Osteocyte (in vitro differentiated cells): ENCODE results near the gene ZFP92. TPM values are rescaled to one million over a fixed set of nuclear protein-coding genes. Genes with fewer than 3 reads are reported as not detected.

ENCODE experiments used
- DNase-seq: peaks from one replicate; pipeline ENCODE4 v3.0.0; 2021; ENCODE audit warnings: mixed read lengths; ENCODE audit not compliant: unreplicated experiment; ENCODE audit errors: extremely low spot score
- H3K27ac Mint-ChIP-seq: one replicate; pipeline ENCODE4 v1.8.0; 2021; ENCODE audit warnings: mild to moderate bottlenecking, mixed read lengths; ENCODE audit not compliant: unreplicated experiment
- H3K27me3 Mint-ChIP-seq: one replicate; pipeline ENCODE4 v1.8.0; 2021; ENCODE audit warnings: mixed read lengths; ENCODE audit not compliant: unreplicated experiment
- H3K36me3 Mint-ChIP-seq: one replicate; pipeline ENCODE4 v1.8.0; 2021; ENCODE audit warnings: mixed read lengths; ENCODE audit not compliant: unreplicated experiment
- H3K4me1 Mint-ChIP-seq: one replicate; pipeline ENCODE4 v1.8.0; 2021; ENCODE audit warnings: mixed read lengths; ENCODE audit not compliant: unreplicated experiment
- H3K4me3 Mint-ChIP-seq: one replicate; pipeline ENCODE4 v1.8.0; 2021; ENCODE audit warnings: mild to moderate bottlenecking, moderate library complexity, mixed read lengths; ENCODE audit not compliant: unreplicated experiment
- H3K9me3 Mint-ChIP-seq: one replicate; pipeline ENCODE4 v1.8.0; 2021; ENCODE audit warnings: mixed read lengths; ENCODE audit not compliant: unreplicated experiment
- total RNA-seq: library from RNA; stranded (reverse); gene quantifications from 2 replicates; pipeline ENCODE4 v1.2.1, GENCODE V29; 2021
- TF ChIP-seq, protein P1 (sequence below): fragments of 200-600 bp; sonication (generic); IDR thresholded peaks from 2 replicates; pipeline ENCODE4 v1.5.0; 2021; ENCODE audit warnings: antibody characterized with exemption, mild to moderate bottlenecking, moderate library complexity

Gene ZFP92
- total RNA-seq, 1 donor from 2014 or later, result 0.05 TPM

DNA sequence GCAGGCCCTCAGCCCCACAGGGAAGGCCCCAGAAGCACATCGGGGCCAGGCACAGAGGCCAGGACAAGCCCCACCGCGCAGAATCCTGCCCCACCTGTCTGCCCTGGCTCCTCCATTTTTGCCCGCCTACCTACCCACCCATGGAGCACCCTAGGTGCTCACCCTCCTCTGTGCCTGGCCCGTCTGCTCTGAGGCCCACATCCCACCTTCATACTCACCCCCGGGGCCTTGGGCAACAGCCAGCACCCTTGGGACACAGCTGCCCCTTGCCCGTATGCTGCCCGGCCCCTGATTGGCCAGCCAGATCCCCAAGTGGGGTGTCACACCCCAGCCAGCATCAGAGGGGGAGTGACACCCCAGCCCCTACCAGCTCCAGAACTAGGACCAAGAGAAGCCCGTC is 45.4 kb downstream of the ZFP92 start:
- H3K4me3 Mint-ChIP-seq, result no peak overlapping the region
- no peaks in the 10 kb centered on the region for H3K27me3 Mint-ChIP-seq
- H3K4me1 Mint-ChIP-seq, result peaks cover 18% of the 10 kb centered on the region
- H3K36me3 Mint-ChIP-seq, result peaks cover 9% of the 10 kb centered on the region
- H3K27ac Mint-ChIP-seq, result no peak overlapping the region
- no peak for DNase-seq
- TF ChIP-seq, protein P1, sequence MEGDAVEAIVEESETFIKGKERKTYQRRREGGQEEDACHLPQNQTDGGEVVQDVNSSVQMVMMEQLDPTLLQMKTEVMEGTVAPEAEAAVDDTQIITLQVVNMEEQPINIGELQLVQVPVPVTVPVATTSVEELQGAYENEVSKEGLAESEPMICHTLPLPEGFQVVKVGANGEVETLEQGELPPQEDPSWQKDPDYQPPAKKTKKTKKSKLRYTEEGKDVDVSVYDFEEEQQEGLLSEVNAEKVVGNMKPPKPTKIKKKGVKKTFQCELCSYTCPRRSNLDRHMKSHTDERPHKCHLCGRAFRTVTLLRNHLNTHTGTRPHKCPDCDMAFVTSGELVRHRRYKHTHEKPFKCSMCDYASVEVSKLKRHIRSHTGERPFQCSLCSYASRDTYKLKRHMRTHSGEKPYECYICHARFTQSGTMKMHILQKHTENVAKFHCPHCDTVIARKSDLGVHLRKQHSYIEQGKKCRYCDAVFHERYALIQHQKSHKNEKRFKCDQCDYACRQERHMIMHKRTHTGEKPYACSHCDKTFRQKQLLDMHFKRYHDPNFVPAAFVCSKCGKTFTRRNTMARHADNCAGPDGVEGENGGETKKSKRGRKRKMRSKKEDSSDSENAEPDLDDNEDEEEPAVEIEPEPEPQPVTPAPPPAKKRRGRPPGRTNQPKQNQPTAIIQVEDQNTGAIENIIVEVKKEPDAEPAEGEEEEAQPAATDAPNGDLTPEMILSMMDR, result no peak
- H3K9me3 Mint-ChIP-seq, result peaks cover 6% of the 10 kb centered on the region

DNA sequence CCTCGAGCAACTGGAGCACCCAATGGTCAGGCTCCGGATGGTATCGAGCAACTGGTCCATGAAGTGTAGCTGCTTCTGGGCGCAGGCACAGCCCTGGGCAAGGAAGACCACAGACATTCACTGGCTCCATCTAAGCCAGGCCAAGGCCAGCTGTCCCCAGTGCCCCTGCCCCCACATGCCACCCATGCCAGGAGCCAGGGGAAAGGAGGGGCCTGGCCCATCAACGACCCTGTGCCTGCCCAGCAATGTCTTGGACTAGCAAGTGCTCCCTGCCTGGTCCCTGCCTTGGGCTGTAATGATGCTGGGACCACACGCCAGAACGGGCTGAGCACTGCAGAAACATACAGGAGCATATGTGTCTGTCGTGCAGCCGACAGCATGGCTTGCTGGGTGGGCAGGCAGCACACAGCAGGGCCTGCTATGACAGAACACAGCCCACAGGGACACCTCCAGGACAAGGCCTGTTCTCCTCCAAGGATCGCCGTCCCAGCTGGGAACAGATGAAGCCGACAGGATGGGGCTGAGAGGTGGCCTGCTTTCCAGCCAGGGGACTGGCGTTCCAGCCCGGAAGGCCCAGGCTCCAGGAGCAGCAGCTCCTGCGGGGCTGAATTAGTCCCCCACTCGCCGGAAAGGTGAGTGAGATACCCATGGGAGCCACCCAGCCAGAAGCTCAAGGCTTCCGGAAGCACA is 46.0 kb downstream of the ZFP92 start:
- TF ChIP-seq, protein P1, result no peak
- H3K4me3 Mint-ChIP-seq, result no peak overlapping the region
- peaks cover 18% of the 10 kb centered on the region for H3K4me1 Mint-ChIP-seq
- no peak overlapping the region for H3K27ac Mint-ChIP-seq
- DNase-seq, result no peak
- no peaks in the 10 kb centered on the region for H3K27me3 Mint-ChIP-seq
- H3K9me3 Mint-ChIP-seq, result peaks cover 9% of the 10 kb centered on the region
- peaks cover 9% of the 10 kb centered on the region for H3K36me3 Mint-ChIP-seq

DNA sequence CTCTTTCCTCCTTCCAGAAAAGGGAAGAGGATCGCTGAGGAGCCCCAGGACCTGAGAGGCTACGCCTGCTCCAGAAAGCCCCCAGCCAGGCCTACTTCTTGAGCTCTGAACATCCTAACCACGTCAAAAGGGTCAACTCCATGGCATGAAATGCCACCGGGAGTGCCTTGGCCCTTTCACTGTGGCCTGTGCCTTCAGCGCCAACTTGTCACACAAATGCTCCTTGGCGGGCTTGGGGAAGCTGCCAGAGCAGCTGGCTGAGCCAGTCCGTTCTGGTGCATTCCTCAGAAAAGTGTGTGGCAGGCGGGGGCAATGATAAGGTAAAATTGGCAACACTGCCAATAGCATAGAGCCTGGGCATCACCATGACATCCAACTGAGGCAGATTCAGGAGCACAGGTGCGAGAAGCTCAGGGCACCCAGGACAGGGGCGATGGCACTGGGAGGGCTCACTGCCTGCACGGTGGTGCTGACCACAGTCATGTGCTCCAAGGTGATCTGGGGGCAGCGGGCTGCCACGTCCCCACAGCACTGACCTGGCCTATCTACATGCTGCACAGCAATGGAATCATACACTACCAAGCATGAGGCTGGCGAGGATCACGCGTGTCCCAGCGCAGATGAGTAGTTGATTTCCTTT is 46.7 kb downstream of the ZFP92 start:
- H3K27me3 Mint-ChIP-seq, result no peaks in the 10 kb centered on the region
- TF ChIP-seq, protein P1, result no peak
- no peak overlapping the region for H3K27ac Mint-ChIP-seq
- no peak for DNase-seq
- H3K9me3 Mint-ChIP-seq, result peaks cover 9% of the 10 kb centered on the region
- H3K4me3 Mint-ChIP-seq, result no peak overlapping the region
- peaks cover 18% of the 10 kb centered on the region for H3K4me1 Mint-ChIP-seq
- peaks cover 9% of the 10 kb centered on the region for H3K36me3 Mint-ChIP-seq

DNA sequence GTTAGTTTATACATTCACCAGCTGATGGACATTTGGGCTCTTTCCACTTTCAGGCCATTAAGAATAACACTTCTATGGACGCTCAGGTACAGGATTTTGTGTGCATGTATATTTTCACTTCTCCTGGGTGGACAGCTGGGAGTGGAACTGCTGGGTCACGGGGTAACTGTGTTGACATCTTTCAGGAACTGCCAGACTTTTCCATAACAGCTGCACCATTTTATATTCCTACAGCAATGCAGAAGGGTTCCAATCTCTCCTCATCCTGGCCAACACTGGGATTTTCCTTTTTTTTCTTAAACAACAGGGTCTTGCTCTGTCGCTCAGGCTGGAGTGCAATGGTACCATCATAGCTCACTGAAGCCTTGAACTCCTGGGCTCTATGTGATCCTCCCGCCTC is 47.2 kb downstream of the ZFP92 start:
- peaks cover 9% of the 10 kb centered on the region for H3K9me3 Mint-ChIP-seq
- H3K27ac Mint-ChIP-seq, result no peak overlapping the region
- H3K36me3 Mint-ChIP-seq, result peaks cover 11% of the 10 kb centered on the region
- H3K27me3 Mint-ChIP-seq, result no peaks in the 10 kb centered on the region
- no peak for DNase-seq
- peaks cover 18% of the 10 kb centered on the region for H3K4me1 Mint-ChIP-seq
- TF ChIP-seq, protein P1, result no peak
- no peak overlapping the region for H3K4me3 Mint-ChIP-seq

DNA sequence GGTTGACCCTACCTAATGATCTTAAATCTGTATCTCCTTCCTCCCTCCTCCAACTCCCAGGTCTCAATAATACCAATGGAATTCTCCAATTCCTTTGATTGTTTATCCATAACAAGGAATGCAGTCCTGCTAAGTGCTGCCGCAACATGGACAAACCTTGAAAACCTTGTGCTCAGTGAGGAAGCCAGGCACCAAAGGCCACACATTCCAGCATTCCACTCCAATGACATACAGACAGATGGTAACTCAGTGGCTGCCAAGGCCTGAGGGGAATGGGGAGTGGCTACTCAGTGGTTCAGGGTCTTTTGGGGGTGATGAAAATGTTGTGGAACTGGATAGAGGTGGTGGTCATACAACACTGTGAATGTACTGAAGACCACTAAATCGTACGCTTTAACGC is 48.7 kb downstream of the ZFP92 start:
- peak overlapping the region; percentile 76 for H3K27ac Mint-ChIP-seq
- H3K4me3 Mint-ChIP-seq, result no peak overlapping the region
- peaks cover 10% of the 10 kb centered on the region for H3K36me3 Mint-ChIP-seq
- TF ChIP-seq, protein P1, result no peak
- no peak for DNase-seq
- H3K9me3 Mint-ChIP-seq, result peaks cover 9% of the 10 kb centered on the region
- H3K27me3 Mint-ChIP-seq, result no peaks in the 10 kb centered on the region
- peaks cover 18% of the 10 kb centered on the region for H3K4me1 Mint-ChIP-seq
